Uterine smooth muscle cell (primary cell): ENCODE results near the gene GABPB1. TPM values are rescaled to one million over a fixed set of nuclear protein-coding genes. Genes with fewer than 3 reads are reported as not detected.

ENCODE experiments used
- total RNA-seq: library from RNA; depleted of rRNA; stranded (reverse); fragments of >200 nt; gene quantifications from 2 replicates; pipeline ENCODE4 v1.2.3, GENCODE V29; 2014

Gene GABPB1
- 53.9 and 66.5 TPM in 2 replicates for total RNA-seq

DNA sequence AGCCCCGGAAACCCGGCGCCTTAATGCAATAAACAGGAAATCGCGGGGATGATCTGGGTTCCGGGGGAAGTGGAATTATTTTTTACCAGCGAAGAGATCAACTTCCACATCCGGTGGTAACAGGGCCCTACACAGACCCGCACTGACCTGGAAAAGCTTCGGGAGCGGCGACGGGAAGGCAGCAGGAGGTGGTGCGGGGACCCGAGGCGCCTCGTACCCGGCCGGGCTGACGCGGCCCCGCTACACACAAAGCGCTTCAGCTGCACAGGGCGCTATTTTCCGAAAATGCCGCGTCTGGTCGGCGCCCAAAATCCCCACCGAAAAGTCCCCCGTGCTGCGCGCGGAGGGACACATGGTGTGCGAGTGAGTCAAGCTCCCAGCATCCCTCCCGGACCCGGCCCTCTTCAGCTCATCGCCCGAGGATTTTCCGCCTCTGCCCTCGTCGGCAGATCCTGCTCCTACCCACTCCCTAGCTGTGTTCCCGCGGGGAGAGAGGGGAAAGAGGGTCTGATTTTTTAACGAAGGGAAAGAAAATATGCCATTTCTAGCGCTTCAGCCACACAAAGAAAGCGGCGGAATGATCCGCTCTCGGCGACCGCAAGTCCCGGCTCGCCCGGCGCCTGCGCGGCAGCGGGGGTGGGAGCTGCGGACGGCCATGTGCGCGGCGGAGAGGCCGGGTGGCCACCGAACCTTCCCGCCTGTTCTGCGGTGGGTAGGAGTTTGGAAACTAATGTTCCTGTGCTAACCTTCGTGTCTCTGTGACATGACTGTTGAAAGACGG lies at the start of gene GABPB1:
GABPB1 (minus strand) TSS at position 361 of the 781 bp plus-strand sequence. CDS start 45,400 bp downstream, outside the sequence.

GRCh38 chr15:50265620-50266019 lies 89.4 kb downstream of the GABPB1 start, which contains the start of gene HDC:
Gene HDC (minus strand): TSS chr15:50265726. CDS start chr15:50265623, 103 bp downstream.

Other genes with a start within 250 kb of the GABPB1 start
- gene ATP8B4, start 236.0 kb downstream of the GABPB1 start, total RNA-seq = 2.1 and 9.9 TPM in 2 replicates
- 0.22 and 0.50 TPM in 2 replicates for gene SLC27A2, start 173.0 kb downstream of the GABPB1 start, total RNA-seq
- gene HDC, start 89.5 kb downstream of the GABPB1 start, total RNA-seq = 0.11 TPM in 1 of 2 replicates, not detected in the other
- gene USP8, start 69.2 kb upstream of the GABPB1 start, total RNA-seq = 56.9 and 57.0 TPM in 2 replicates
- gene USP50, start 191.5 kb upstream of the GABPB1 start, total RNA-seq = 0.62 TPM in 1 of 2 replicates, not detected in the other